Mucosa of descending colon (tissue), 3 donors: ENCODE data around the gene CDH8. TPM values are rescaled to one million over a fixed set of nuclear protein-coding genes. Genes with fewer than 3 reads are reported as not detected.

ENCODE experiments used
- ATAC-seq: fragments of 200-7000 bp; cut with Tn5 transposase; one replicate; pipeline ENCODE4 v1.9.1; 2020; ENCODE audit warnings: mild to moderate bottlenecking, moderate library complexity
- DNase-seq, 3 donors: peaks; one replicate each; pipeline ENCODE4 v3.0.0-alpha.2; 2020
- H3K36me3 ChIP-seq: fragments of 200-600 bp; one replicate; pipeline ENCODE4 v1.8.0; 2021; ENCODE audit warnings: low read depth, mild to moderate bottlenecking
- H3K4me1 ChIP-seq: fragments of 200-600 bp; one replicate; pipeline ENCODE4 v1.8.0; 2021; ENCODE audit warnings: low read depth, mild to moderate bottlenecking
- H3K4me3 ChIP-seq: fragments of 200-600 bp; one replicate; pipeline ENCODE4 v1.8.0; 2021; ENCODE audit warnings: mild to moderate bottlenecking
- H3K9me3 ChIP-seq: fragments of 200-600 bp; one replicate; pipeline ENCODE4 v1.8.0; 2021; ENCODE audit warnings: mild to moderate bottlenecking
- intact Hi-C, 2 donors: fragments of 100-400 bp; cut with DNase I in 1 of 2; cut with micrococcal nuclease in 1 of 2; formaldehyde crosslinking; loops; one replicate each; pipeline versions ENCODE4 v1.11.0 to v1.11.1; 2022; cut with DNase I, micrococcal nuclease
- total RNA-seq, 3 donors: library from RNA; stranded (reverse); fragmentation: NEBNext Ultra II Directional in 2 of 3; extraction: Animal tissue kit (Norgen Biotek cat#: 25700) in 2 of 3; gene quantifications; one replicate each; pipeline versions ENCODE4 v1.2.1 to v1.2.4, GENCODE V29; 2021 to 2023
- TF ChIP-seq, protein P1 (sequence below): fragments of 200-600 bp; IDR thresholded peaks from one replicate; pipeline ENCODE4 v1.8.0; 2022; ENCODE audit warnings: antibody characterized with exemption, mild to moderate bottlenecking
- donor health status: DM: no; HTN: no; CAD: no; lungs with moderate emphysema.
- donor health status: DM: no; HTN: no; CAD: no.
- donor health status: DM: no; HTN: yes; CAD: no.

CDH8 gene
- total RNA-seq, 3 donors from 2014 or later = 0.16 to 1.2 TPM; not detected in 1

DNA sequence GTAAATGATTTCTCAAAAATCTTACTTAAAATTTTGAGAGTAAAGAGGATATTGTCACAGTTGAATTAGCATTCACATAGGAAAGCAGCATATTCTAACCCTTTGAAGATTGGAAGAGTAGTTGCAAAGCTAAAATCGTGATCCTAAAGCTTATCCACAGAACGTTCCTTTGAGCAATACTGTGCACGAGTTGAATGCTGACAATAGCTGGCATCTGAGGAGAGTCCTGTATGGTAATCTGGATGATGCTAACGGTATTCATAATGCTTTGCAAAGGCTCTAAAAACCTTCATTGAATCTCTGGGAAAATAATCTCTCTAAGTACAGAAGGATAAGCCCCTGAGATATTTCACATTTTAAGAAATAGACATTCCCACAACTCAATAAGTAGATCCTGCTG is 354.6 kb downstream of the CDH8 start:
- ATAC-seq (no peak), DNase-seq (no peak)
- no peak overlapping the region for H3K4me3 ChIP-seq
- no peaks in the 10 kb centered on the region for H3K36me3 ChIP-seq
- intact Hi-C loops = no loop called here
- TF ChIP-seq, protein P1, sequence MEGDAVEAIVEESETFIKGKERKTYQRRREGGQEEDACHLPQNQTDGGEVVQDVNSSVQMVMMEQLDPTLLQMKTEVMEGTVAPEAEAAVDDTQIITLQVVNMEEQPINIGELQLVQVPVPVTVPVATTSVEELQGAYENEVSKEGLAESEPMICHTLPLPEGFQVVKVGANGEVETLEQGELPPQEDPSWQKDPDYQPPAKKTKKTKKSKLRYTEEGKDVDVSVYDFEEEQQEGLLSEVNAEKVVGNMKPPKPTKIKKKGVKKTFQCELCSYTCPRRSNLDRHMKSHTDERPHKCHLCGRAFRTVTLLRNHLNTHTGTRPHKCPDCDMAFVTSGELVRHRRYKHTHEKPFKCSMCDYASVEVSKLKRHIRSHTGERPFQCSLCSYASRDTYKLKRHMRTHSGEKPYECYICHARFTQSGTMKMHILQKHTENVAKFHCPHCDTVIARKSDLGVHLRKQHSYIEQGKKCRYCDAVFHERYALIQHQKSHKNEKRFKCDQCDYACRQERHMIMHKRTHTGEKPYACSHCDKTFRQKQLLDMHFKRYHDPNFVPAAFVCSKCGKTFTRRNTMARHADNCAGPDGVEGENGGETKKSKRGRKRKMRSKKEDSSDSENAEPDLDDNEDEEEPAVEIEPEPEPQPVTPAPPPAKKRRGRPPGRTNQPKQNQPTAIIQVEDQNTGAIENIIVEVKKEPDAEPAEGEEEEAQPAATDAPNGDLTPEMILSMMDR = no peak
- no peaks in the 10 kb centered on the region for H3K4me1 ChIP-seq
- H3K9me3 ChIP-seq = no peaks in the 10 kb centered on the region

DNA sequence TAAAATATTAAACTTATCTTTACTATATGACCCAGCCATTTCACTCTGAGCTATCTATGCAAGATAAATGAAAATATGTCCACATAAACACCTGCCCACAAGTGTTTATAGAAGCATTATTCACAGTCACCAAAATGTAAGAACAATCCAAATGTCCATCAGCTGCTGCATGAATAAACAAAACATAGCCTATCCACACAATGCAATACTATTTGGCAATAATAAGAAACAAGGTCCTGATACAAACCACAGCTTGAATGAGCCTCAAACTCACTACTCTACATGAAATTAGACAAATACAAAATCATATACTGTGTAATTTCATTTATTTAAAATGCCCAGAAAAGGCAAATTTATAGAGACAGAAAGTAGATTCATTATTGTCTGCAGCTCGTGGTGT is 355.1 kb downstream of the CDH8 start:
- TF ChIP-seq, protein P1 = no peak
- Histone ChIP-seq H3K4me3 (no peak overlapping the region), H3K4me1 (no peaks in the 10 kb centered on the region), H3K36me3 (no peaks in the 10 kb centered on the region), H3K9me3 (no peaks in the 10 kb centered on the region)
- ATAC-seq (no peak), DNase-seq (no peak)
- intact Hi-C loops = no loop called here

DNA sequence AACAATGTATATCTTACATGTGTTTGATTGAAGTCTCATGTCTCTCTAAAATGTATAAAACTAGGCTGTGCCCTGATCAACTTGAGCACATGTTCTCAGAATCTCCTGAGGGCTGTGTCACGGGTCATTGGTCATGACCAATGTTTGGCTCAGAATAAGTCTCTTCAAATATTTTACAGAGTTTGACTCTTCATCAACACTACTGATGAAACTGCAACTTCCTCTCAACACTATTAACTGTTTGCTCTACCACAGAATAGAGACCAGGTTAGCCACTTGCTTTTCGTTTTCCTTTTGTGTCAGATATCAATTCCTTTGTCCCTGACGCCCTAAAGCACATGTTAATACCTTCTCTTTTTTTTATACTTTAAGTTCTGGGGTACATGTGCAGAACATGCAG is 358.1 kb downstream of the CDH8 start:
- ATAC-seq (no peak), DNase-seq (no peak)
- TF ChIP-seq, protein P1 = no peak
- no peak overlapping the region for H3K4me3 ChIP-seq
- intact Hi-C loops = no loop called here
- peaks cover 3% of the 10 kb centered on the region for H3K9me3 ChIP-seq
- no peaks in the 10 kb centered on the region for H3K36me3 ChIP-seq
- H3K4me1 ChIP-seq = no peaks in the 10 kb centered on the region

DNA sequence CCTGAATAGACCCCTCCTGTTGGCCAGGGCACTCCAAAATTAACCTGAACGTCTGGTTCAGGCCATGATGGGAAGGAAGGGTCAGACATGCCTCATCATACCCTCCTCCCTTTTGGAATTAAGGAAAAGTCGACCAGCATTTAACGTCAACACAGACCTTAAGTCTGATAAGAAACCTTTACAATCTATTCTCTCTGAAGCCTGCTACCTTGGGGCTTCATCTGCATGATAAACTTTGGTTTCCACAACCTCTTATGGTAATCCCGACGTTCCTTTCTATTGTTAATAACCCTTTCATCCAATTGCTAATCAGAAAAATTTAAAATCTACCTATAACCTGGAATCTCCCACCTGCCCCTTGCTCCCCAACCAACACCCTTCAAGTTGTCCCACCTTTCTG is 358.5 kb downstream of the CDH8 start:
- ATAC-seq (no peak), DNase-seq (no peak)
- intact Hi-C loops = no loop called here
- no peaks in the 10 kb centered on the region for H3K4me1 ChIP-seq
- TF ChIP-seq, protein P1 = no peak
- H3K4me3 ChIP-seq = no peak overlapping the region
- peaks cover 3% of the 10 kb centered on the region for H3K9me3 ChIP-seq
- no peaks in the 10 kb centered on the region for H3K36me3 ChIP-seq

DNA sequence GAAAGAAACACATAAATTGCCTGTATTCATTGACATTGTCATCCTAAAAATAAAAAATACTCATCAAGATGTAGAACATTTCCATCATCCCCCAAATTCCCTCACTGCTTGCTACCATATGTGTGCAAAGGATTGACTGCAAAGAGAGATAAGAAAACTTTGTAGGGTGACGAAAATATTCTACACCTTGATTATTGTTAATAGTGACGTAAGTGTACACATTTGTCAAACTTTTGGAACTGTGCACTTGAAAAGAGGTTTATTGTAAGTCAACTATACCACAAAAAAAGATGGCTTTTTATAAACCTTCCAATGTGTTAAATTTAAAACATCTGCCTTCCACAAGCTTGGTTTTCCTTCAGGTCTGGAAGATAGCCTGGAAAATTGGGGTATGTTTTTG is 359.5 kb downstream of the CDH8 start:
- TF ChIP-seq, protein P1 = no peak
- intact Hi-C loops = no loop called here
- no peak overlapping the region for H3K4me3 ChIP-seq
- DNase-seq (no peak), ATAC-seq (no peak)
- peaks cover 3% of the 10 kb centered on the region for H3K9me3 ChIP-seq
- no peaks in the 10 kb centered on the region for H3K4me1 ChIP-seq
- H3K36me3 ChIP-seq = no peaks in the 10 kb centered on the region

DNA sequence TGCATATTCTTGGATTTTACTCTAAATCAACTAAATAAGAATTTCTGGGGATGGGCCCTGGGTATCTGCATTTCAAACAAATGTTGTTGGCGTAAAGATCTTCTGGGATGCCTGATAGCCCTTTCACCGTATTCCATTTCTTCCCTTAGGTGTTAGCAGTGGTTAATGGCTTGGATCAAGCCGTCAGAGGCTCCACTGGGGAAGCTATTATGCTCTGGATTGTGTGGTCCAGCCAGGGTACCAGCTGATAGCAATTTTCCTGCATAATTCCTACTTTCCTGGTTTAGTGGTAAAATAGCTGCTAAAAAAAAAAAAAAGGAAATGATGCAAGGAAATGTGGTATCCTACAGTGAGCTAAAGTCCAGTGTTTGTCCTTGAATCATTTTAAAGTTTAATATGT is 365.1 kb downstream of the CDH8 start:
- Histone ChIP-seq H3K4me3 (no peak overlapping the region), H3K36me3 (no peaks in the 10 kb centered on the region), H3K4me1 (no peaks in the 10 kb centered on the region), H3K9me3 (peaks cover 3% of the 10 kb centered on the region)
- DNase-seq = no peak
- no peak for ATAC-seq
- intact Hi-C loops = no loop called here
- TF ChIP-seq, protein P1 = no peak
